HG02798 (cell line): ENCODE results near the gene NACA2.
"Not testable (repeated sequence)": the region's sequence is repeated elsewhere in the genome, so short reads cannot be mapped to it uniquely, and the experiment has no call there.

Experiments used
- ATAC-seq: cut with Tn5 transposase; IDR thresholded peaks from one replicate; pipeline ENCODE4 v1.9.1; 2021; ENCODE audit warnings: mild to moderate bottlenecking; ENCODE audit not compliant: unreplicated experiment, poor library complexity

NACA2 gene

GRCh38 chr17:61580502-61580901 lies 10.5 kb downstream of the NACA2 start:
- no peak for ATAC-seq

DNA sequence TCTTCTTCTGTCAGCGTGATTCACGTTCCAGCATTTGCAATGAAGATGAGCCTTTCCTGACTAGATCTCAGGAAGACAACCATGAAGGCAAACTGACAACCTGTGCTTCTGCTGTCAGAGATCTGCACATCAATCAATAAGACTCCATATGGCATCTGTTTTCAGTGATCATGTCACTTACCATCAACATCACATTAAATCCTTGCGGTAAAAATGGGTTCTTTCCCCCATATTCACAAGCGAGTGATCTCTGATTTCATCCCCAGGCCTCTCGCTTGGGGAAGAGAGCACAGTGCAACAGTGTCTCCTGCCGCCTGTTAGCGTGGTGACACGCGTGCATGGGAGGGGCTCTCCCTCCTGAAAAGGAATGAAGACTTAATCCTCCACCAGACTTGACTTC lies 11.1 kb downstream of the NACA2 start:
- ATAC-seq = no peak

DNA sequence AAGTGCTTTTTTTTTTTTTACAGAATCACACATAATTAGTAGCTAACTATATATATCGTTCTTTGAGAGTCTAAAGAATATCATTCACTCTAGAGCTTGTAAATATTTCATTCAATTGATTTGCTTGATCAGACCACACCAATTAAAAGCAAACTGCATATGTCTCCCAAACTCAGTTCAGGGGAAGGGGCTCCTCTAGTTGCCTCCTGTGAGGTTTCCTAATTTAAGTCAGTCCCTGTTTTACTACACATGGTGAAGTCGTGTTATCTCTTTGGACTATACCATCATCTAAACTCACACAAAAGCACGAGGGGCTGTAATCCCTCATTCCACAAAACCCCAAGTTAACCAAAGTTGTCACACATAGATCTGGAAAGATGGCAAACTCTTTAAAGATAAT lies 11.7 kb downstream of the NACA2 start:
- ATAC-seq = no peak

DNA sequence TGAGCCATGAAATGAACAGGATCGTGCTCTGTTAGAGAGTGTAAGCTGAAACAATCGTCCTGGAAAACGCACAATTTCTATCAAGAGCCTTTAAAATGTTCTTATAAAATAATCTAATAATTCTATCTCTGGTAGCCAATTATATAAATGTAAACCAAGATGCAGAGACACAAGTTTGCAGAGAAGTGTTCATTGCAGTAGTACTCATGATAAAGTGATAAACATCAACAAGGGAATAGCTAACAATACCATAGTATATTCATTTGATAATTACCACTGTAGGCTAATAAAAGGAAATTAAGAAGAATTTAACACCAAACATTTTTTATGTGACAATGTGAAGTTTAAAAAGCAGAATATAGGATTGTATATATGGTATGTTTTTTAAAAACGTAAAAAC lies 12.4 kb downstream of the NACA2 start:
- no peak for ATAC-seq

DNA sequence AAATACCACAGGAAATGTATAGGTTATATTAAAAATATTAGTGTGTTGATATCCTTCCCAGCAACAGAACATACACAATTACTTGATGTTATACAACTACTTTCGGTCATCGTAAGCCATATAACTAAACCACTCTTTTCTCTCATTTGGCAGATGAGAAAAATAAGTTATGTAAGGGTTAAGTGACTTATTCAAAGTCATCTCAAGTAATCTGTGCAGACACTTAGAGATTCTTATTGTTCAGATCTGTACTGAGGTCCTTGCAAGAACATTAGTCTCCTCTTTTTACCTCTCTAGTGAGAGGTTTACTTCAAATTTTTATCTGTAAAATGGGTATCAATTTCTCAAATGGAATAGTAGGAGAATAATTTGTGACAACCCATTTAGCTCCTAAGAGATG lies 15.0 kb downstream of the NACA2 start:
- no peak for ATAC-seq

GRCh38 chr17:61575352-61575975 lies 15.6 kb downstream of the NACA2 start:
- no peak for ATAC-seq

DNA sequence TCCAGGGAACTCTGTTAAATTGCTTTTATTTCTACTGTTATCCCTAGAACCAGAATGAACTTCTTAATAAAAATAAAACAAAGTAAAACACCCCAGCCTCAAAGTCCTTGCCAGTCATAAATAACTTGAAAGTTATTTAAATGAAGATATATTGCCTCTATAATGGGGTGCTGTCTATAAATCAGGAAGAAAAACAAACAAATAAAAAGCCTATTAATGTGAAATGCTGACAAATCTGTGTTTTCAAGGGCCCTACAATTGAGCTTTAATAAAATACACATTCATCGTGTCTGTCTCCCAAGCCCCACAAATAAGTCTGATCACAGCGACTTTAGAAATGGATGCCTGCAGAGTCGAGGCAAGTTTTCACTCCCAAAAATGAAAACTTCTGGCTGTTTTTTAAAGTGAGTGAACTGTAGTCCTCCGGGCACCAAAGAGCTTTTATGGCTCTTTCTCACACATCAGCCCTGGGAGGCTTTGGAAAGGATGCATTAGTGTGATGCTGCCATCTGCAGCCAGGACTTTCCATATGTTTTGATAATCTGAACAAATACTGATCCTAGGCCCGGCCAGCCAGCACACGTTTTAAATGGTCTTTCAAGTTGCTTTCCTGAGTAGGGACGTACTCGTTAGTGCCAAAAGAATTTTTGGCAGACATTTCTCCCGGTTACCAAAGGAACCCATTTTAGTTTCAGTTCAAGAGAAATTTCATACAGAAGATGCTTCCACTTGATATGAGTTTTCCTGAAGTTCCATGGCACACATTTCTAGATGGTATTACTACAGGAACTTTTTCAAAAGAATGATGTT lies 16.3 kb downstream of the NACA2 start:
- ATAC-seq = no peak

- not testable (repeated sequence) for ATAC-seq
Measured at GRCh38 chr17:61572547-61572946, 18.5 kb downstream of the NACA2 start.

DNA sequence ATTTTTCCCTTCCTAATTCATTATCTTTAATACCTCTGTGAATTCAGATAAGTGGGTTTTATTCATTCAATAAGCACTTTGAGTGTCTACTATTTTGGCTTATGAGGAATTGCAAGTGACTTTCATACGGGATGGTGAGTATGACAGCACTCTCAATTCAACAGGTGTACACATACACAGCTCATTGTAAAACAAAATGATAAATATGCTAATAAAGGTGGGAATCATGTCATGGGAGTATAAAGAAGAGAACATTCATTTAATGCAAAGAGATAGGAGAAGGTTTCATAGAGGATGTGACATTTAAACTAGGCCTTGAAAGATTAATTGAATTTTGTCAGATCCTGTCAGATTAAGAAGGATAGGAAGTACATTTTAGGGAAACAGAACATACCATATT lies 19.4 kb downstream of the NACA2 start:
- ATAC-seq = no peak

- no peak for ATAC-seq
Measured at GRCh38 chr17:61570118-61570517, 20.9 kb downstream of the NACA2 start.

- ATAC-seq = not testable (repeated sequence)
Measured at GRCh38 chr17:61569525-61569924, 21.5 kb downstream of the NACA2 start.

DNA sequence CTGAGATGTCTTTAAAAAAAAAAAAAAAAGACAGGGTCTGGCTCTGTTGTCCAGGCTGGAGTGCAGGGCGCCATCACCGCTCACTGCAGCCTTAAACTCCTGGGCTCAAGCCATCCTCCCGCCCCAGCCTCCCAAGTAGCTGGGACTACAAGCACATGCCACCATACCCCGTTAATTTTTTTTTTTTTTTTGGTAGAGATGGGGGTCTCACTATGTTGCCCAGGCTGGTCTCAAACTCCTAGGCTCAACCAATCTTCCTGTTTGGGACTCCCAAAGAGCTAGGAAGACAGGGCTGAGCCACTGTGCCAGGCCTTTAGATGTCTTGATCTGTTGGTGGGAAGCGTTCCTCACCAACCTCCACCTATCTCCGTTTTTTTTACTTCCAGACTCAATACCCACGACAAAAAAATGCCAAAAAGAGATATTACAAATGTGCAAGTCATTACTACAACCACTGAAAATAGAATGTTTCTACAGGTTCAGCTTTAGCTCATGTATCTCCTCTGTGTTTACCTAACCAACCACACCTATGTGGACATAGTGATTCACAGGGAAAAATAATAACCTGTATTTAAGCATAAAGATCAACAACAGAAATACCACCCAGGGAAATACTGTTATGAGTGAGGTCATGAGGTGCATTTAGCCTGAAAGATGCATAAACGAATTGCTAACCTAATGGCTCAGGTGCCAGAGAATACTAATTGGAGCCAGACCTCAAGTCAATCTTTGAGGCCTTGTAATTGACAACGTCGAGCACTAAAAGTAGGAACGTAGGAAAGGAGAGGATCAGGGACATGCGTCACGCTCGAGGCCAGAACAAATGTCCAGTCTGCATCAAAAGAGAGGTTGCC lies 22.6 kb downstream of the NACA2 start:
- ATAC-seq = no peak

DNA sequence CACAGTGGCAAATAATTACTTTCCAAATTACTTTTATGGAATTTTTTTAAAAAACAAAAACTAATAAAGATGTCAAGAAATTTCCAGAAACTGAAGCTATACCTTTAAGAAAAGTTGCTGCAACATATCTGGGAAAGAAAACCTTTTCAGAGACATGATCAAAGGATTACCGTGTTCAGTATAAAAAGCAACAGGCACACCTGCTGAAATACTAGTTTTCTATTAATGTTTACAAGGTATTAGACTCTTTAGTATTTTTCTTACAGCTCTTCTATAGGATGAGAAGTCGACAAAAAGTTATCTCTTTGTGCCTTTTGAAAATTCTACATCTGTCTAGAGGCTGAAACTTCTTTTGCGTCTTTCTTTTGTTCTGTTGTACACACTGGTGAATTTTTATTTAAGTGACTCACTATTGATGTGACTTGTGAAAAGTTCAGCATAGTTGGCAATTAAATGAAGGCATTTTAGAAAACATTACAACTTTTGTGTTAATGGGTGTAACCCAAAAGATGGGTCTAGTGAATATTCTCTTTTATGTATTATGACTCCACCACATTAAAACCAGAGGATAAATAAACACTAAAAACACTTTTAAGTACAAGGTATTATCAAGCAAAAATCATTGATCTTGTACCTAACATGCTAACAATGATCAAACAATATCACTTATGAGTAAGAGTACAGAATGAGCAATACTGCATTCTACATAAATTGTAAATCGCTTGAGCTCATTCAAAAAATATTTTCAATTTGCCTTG lies 23.8 kb downstream of the NACA2 start:
- no peak for ATAC-seq

GRCh38 chr17:61566448-61566847 lies 24.6 kb downstream of the NACA2 start:
- ATAC-seq = not testable (repeated sequence)

- not testable (repeated sequence) for ATAC-seq
Measured at GRCh38 chr17:61565850-61566249, 25.2 kb downstream of the NACA2 start.

- ATAC-seq = no peak
Measured at GRCh38 chr17:61565213-61565612, 25.8 kb downstream of the NACA2 start.

- ATAC-seq = no peak
Measured at GRCh38 chr17:61562287-61562686, 28.7 kb downstream of the NACA2 start.

DNA sequence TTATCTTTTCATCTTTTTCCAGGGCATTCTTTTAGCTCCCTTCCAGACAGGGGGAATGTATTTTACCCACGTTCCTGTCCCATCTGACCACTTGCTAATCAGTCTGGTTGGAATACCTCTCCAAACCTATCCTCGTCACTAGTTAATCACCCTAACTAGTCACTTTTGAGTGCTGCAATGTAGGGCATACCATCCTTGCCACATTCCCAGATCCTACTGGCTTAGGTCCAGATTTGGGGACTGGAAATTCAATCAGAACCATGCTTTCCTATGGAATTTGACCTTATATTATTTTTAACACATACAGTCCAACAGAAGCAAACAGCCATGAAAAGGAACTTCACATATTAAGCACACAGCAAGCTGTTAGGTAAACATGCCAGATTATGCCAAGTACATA lies 29.7 kb downstream of the NACA2 start:
- no peak for ATAC-seq

DNA sequence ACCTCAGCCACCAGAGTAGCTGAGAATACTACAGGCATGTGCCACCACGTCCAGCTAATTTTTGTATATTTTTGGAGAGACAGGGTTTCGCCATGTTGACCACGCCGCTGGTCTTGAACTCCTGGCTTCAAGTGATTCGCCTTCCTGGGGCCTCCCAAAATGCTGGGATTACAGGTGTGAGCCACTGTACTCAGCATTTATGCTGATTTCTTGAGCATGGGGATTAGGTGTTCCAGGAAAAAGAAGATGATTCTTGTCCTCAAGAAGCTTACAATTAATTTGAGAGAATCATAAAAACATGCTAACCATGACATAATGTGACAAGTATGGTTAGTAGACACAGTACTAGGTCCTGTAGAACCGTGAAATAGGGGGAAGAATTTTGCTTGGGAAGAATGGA lies 30.9 kb downstream of the NACA2 start:
- no peak for ATAC-seq
